Astrocyte of the spinal cord (primary cell): Measurements from ENCODE around the gene MAMSTR.
A peak's percentile ranks its signal among the peaks of the same experiment; 100 is the strongest.
"Not testable (repeated sequence)": the region's sequence is repeated elsewhere in the genome, so short reads cannot be mapped to it uniquely, and the experiment has no call there.

Source experiments
- DNase-seq: peaks from one replicate; pipeline ENCODE4 v3.0.0; 2011; ENCODE audit warnings: low read depth, low spot score
- H3K4me3 ChIP-seq: 2 replicates; pipeline ENCODE4 v1.5.1; 2011; ENCODE audit warnings: low read depth, mild to moderate bottlenecking, low read length, moderate library complexity
- CTCF ChIP-seq: IDR thresholded peaks from 2 replicates; pipeline ENCODE4 v1.5.1; 2012; ENCODE audit warnings: low read depth, mild to moderate bottlenecking, low read length, inconsistent platforms
- in situ Hi-C: cut with HindIII; loops from 2 replicates; pipeline ENCODE4 v1.10.0; 2017; ENCODE audit warnings: low sequenced_read_pairs

Gene MAMSTR

GRCh38 chr19:48724796-48725753 is 5.5 kb upstream of the MAMSTR start:
- H3K4me3 ChIP-seq = no peak overlapping the region
- no peak for TF ChIP-seq CTCF
- peak; percentile 90 for DNase-seq
- in situ Hi-C loops = no loop called here

- in situ Hi-C loops = no loop called here
- no peak for DNase-seq
- no peak for TF ChIP-seq CTCF
- H3K4me3 ChIP-seq = no peak overlapping the region
Observed at GRCh38 chr19:48722196-48722708, 2.7 kb upstream of the MAMSTR start.

- peak; percentile 99 for DNase-seq
- no peak for TF ChIP-seq CTCF
- in situ Hi-C loops = no loop called here
- peak overlapping the region; percentile 49 for H3K4me3 ChIP-seq
Observed at GRCh38 chr19:48720613-48721296, 1.2 kb upstream of the MAMSTR start.

- in situ Hi-C loops = no loop called here
- no peak for DNase-seq
- TF ChIP-seq CTCF = no peak
- H3K4me3 ChIP-seq = no peak overlapping the region
Observed at GRCh38 chr19:48720251-48720612, 707 bp upstream of the MAMSTR start.

GRCh38 chr19:48718711-48719231 is 754 bp downstream of the MAMSTR start:
- no peak overlapping the region for H3K4me3 ChIP-seq
- DNase-seq = no peak
- TF ChIP-seq CTCF = no peak

GRCh38 chr19:48718106-48718505 is 1.4 kb downstream of the MAMSTR start:
- DNase-seq, in situ Hi-C loops, H3K4me3 ChIP-seq: not testable (repeated sequence)

More at GRCh38 chr19:48718711-48719231, 754 bp downstream of the MAMSTR start:
- in situ Hi-C loops = no loop called here
